ENCODE data around the gene EEFSEC.

Gene EEFSEC

DNA sequence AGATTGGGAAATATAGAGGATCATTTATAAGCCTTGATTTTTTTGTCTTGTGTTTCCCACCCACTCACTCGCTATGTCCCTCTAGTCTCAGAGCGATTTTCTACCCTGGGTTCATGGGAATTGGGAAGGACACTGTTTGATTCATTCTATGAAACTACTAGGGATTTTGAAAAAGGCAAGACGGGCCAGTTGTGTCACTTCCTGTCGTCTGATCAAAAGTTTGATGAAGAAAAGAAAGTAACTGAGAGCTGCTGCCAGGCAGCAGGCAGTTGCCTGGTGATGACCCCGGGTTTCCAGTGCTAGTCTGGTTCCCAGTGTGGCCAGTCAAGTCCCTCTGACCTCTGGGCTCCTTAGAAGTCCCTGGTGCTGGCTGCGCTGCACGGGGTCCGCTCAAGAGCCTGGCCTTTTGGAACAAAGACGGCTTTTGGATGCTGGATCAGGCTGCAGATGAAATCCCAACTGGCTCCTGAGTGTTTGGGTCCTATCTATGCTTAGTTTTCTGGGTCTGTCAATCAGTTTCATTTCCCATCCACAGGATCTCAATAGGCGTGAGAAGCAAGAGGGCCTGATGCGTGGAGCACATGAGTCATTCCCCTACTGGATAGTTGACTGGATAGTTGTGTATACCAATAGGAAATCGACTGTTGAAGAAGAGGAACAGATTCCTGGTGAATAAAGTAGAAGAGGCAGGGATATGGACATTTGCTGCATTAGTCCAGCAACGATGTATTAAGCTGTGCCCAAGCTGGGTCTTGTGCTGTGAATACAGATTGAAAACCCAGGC is 89.7 kb downstream of the EEFSEC start:
- DNase-seq (ENCODE audit: low read depth) = peak; percentile 30

DNA sequence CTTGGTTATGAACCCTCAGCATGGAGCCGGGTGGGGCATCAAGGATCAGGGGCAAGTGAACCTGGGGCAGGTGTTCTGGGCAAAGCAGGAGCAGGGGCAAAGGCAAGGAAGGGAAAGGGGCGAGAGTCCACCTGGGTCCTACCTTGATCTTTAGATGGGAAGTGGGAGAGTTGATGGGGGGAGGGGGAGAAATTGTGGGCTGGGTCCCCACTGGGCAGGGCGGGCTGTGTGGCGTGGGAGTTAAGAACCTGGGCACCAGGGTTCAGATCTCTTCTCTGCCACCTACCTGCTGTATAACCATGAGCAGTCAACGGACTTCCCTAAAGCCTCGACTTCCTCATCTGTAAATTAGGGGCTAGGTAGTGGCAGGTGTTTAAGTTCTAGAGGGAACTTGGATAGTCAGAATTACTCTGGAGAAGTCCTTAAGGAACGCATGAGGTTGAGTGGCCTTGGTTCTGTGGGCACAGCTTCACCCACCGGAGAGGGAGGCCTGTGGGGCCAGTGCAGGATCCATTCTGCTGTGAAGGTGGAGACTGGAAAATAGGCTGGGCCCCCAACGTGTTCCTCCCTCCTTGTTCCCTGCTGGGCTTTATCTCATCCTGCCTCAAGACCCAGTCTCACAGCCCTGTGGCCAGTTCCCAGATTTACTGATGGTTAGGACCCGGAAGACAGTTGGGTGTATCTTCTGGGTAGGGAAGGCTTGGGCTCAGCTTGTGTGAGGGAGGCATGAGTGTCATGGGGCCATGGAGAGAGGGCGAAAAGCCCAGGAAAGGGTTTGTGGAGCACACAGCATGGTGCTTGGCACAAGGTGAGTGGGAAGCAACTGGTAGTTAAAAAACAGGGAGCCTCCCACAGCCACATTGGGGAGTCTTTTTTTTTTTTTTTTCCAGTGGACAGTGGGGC is 90.6 kb downstream of the EEFSEC start:
- DNase-seq (ENCODE audit: low read depth) = no peak

DNA sequence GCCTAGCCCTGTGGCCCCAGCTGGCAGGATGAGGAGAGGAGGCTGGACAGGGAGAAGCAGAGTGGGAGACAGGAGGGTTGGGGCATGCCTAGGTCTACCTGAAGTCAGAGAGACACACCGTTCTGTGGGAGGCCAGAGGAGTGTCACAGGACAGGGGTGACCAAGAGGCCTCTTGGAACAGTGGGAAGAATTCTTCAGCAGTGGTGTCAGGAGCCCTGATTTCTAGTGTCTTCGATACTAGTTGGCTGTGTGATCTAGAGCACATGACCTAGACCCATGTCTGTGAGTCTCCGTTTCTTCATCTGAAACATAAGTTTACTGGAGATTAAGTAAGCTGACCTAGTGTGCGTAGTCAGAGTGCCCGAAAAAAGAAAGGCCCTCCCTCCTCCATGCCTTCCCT is 92.2 kb downstream of the EEFSEC start:
- DNase-seq (ENCODE audit: low read depth) = no peak

DNA sequence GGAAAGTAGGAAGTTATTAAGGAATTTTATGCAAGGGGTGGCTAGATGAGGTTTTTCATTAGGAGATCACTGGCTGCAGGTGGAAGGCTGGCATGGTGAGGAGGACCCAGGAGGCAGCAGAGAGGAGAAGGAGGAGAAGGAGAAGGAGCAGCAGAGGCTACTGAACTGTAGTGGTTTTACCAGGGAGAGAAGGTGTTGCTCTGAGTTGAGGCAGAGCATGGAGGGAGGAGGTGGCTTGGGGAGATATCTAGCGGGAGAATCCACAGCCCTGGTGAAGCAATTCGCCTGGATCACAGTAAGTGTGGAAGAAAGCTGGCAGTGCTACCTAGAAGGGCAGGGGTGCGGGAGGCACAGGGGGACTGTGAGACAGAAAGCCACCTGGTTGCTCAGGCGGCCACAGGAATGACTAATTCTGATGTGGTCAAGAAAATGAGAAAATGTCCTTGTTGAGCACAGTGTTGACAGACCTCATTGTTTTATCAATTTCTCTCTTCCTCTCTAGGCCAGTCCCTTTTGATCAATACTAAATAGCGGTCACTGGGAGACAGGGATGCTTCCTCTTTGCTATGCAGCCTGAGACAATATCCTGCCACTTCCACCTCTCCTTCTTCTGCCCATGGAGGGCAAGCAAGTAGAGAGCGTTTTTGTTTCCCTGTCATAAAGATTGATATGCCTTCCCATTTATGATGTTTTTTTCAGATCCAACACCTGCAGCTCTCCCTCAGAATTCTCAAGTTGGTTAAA is 94.6 kb downstream of the EEFSEC start:
- DNase-seq (ENCODE audit: low read depth) = no peak

DNA sequence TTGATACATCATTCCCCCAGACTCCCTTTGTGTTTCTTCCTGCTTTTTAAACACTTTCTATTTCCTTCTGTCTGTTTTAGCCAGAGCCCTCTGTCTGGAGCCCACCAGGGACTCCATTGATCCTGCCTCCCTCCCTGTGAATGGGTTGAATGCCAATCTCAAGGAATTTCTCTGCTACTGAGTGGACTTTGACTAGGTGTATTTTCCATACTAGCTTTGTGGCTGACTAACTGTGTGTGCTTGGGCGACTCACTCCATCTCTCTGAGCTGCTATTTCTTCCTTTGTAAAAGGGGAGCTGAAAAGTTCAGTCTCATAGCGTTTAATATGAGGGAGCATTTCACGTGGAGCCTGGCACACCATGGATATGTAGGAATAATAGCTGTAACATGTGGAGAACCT is 98.8 kb downstream of the EEFSEC start:
- DNase-seq (ENCODE audit: low read depth) = no peak

DNA sequence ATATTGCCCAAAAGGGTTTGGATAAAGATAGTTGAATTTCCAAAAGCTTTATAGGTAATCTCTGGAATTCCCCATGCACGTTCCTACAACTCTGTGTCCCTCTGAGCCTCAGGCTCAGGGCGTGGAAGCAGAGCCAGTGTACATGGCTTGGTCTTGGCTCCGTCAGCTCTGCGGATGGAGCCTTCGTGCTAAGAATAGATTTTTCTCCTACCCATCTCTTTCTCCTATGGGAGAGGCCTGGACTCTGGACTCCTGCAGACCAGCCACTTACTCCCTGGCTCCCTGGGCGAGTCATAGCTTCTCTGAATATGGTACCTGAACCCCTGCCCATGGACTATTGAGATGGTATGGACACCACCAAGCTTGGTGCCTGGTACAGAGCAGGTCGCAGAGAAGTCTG is 99.9 kb downstream of the EEFSEC start:
- no peak for DNase-seq (ENCODE audit: low read depth)

DNA sequence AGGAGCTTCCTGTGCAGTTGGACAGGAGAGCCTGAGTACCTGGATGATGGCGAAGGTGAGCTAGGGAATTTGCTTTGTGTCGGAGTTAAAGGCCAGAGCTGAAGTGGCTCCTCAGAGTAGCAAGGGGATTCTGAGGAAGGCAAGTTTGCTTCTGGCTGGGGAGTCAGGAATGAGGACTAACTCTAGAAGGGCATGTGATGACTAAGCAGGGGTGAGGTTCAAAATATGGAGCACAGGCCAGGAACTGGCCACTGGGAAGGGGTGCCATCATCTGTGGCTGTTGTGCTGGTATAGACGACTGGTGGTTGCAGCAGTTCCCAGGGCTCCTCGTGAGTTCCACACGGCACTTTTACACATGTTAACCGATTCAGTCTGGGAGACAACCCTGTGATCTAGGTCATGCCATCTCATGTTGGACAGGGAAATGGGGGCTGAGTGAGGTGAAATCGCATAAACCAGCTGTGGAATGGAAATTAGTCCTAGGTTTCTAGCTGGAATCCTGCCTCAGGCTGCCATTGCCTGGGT is 100.8 kb downstream of the EEFSEC start:
- DNase-seq (ENCODE audit: low read depth) = peak; percentile 24

DNA sequence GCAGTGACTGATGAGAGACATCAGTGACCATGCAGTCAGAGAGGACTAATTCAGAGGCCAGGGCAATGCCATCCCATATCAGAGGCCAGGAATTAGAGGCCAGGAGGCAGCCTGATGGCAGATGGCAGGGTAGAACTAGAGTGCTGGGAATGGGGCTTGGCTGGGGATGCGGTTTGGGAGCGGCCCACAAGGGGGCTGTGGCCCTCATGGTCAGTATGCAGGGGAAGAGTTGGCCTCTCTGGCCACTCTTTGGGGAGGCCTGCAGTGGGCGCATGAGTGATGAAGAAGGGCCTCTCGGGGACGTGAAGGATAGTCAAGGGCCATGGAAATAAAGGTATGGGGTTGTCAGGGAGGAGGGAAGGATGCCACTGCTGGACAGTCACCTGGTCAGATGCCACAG is 101.7 kb downstream of the EEFSEC start:
- DNase-seq (ENCODE audit: low read depth) = no peak

DNA sequence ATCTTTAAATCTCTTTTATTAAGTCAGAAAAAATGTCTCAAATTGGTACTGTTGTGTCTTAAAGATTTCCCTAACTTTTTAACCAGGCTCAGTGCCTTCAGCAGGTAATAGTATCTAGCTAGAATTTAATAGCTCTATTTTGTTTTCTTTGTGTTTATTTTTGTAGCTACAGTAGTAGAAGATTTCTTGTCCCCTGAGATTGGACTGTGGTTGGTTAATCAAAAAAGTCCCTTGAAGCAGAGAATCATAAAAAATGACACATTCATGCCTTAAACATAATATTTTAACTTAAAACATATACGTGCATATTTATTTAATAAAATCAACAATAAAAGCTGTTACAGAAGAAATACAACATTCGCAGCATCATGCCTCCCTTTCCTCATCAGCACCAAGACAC is 102.8 kb downstream of the EEFSEC start:
- DNase-seq (ENCODE audit: low read depth) = no peak

DNA sequence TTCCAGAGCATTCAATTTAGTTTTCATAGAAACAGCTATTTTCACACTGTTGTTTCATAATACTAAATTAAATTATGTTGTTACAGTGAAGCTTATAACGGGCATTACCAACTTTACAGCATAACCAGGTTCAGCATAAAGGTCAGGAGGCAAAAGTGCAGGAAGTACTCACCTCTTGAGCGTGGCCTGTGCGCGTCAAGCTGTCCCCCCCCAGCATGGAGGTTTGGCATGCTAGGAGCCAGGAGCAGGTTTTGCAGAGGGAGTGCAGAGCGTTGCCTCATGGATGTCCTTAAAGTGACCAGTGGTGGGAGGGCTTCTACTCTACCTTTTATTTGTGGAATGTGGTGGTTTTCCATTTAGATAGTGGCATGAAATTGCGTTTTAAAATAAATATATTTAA is 104.4 kb downstream of the EEFSEC start:
- no peak for DNase-seq (ENCODE audit: low read depth)

DNA sequence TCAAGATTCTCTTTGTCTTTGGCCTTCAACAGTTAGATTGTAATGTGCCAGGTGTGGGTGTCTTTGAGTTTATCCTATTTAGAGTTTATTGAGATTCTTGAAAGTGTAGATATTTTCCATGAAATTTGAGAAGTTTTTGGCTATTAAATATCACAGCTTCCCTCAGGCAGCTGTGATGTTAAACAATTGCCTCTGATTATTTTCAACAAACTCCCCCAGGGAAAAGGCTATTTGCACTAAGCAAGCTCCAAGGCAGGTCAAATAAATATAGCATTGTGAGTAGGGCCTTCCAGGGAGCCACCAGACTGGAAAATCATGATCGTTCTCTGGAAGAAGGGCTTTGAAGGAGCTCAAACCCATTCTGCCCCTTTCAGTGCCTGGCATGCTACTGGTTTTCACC is 107.0 kb downstream of the EEFSEC start:
- no peak for DNase-seq (ENCODE audit: low read depth)

DNA sequence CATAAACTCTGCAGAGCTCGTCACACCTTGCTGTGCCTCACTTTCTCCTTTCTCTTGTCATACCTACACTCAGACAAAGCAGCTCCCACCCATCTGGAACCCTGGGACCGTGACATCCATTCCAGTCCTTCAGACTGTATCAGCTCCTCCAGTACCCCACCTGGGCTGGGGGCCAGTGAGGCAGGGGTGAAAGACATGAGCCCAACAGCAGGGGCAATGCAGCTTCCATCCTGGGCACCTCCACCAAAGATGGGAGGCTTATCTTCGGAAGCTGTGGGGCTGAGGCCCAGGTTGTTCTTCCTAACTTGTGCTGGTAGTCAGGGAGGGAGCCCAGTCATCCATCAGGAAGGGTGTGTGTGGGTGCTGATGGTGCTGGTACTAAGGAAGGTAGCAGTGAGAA is 109.2 kb downstream of the EEFSEC start:
- no peak for DNase-seq (ENCODE audit: low read depth)

DNA sequence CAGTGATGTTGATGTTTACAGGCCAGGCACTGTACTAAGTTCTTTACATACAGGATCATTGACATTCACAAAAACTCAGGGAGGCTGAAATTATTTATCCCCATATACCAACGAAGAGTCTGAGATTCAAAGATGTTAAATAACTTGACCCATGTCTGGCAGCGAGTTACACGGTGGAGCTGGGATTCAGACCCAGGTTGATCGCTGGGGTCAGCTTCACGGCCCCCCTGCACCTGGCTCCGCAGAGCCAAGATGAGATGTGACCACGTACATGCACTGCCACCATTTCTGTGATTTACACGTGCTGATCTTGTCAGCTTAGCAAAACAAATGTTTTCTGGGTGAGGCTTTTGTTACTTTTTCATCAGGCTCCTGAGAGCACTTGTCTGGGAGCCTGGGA is 109.8 kb downstream of the EEFSEC start:
- no peak for DNase-seq (ENCODE audit: low read depth)

DNA sequence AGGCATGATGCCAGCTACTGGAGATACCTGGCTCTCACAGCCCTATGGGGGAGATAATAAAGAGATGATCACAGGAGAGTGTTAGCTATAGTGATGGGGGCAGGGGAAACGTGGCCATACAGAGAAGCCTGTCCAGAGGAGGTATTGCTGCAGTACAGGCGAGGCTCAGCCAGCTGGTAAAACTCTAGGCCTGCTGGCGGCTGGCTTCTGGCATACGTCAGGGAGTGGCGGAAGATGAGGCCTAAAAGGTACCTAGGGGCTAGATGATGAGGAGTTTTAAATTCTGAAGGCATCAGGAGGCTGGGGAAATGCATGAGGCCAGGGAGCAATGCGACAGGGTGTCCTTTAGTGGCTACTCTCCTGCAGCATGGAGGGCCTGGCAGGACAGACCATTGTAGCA is 110.7 kb downstream of the EEFSEC start:
- no peak for DNase-seq (ENCODE audit: low read depth)

DNA sequence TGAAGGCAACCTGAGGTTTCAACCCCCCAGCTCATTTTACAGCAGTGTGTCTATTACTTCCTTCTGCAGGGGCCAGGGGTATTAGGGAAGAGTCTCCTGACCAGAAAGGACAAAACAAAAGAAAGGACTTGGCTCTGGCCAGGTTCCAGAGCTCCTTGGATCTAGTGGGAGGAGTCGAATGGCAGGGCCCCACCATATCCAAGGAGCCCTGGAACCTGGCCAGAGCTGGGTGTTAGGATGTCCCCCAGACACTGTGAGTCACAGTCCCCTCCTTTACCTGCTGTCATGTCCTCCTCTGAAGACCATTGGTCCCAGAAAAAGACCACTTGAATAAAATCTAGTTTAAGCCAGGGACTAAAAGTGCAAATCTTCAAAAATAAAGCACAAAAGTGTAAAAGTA is 113.2 kb downstream of the EEFSEC start:
- DNase-seq (ENCODE audit: low read depth) = peak; percentile 19

DNA sequence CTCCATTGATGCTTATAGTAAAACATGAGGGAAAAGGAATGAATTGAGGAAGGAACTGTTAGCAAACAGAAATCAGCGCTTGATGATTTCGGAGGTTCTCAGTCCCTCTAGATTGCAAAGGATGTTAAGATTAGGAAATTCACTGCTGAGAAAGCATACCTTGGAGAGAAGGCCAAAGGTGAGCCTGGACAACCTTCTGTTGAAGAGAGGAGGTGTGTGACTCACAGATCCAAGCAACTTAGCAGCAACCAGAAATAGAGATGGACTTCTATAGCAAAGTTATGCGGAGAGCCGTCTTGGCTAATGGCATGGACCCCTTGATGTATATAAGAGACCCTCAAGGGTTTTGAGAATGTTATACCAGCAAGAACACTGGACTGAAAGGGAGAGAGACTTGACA is 114.3 kb downstream of the EEFSEC start:
- DNase-seq (ENCODE audit: low read depth) = no peak

DNA sequence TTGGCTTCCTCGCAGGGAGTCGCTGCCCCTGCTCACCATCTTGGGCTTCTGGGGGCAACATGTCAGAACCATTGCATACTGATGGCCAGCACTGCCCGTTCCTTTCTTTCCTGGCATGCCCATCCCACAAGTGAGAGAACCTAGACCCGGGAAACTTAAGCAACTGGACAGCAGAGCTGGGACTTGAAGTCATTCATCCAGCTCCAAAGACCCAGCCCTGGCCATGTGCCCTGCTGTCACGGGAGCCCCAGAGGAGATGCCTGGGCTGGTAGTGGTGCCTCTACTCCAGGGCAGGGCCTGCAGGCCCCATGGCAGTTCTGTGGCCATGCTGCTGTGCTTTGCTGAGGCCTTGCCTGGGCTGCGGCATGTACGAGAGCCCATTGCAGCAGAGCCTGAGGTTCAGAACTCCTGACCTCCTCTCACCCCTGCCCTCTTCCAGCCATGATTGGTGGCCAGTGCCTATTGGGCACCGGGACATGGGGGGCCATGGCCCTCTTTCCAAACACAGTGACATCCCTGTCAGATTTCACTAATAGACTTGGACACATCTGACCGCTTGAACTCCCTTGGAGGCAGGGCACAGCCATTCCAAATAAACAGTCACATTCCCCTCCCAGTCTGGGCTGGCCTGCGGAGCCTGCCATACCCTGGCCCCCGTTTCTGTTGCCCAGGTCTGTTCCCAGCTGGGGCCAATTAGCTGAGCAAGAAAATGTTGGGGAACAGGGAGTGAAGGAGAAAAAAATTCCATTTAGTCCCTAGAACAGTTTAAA is 115.9 kb downstream of the EEFSEC start:
- no peak for DNase-seq (ENCODE audit: low read depth)

DNA sequence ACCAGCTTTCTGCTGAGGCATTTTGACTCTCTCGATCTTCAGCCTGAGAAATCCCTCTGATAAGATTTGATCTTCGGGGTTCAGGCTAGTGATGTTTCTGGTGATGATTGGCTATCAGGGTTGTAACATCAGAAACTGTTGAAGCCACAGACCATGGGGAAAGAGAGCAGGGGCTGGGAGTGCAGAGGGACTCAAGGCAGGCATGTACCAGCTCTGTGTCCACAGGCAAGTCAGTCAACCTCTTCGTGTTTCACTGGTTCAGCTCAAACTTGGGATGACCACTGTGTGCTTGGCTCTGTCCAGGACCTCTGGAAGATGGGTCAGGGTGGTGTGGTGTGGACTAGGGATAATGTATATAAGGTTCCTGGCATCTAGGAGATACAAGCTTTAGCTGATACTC is 116.5 kb downstream of the EEFSEC start:
- DNase-seq (ENCODE audit: low read depth) = no peak

DNA sequence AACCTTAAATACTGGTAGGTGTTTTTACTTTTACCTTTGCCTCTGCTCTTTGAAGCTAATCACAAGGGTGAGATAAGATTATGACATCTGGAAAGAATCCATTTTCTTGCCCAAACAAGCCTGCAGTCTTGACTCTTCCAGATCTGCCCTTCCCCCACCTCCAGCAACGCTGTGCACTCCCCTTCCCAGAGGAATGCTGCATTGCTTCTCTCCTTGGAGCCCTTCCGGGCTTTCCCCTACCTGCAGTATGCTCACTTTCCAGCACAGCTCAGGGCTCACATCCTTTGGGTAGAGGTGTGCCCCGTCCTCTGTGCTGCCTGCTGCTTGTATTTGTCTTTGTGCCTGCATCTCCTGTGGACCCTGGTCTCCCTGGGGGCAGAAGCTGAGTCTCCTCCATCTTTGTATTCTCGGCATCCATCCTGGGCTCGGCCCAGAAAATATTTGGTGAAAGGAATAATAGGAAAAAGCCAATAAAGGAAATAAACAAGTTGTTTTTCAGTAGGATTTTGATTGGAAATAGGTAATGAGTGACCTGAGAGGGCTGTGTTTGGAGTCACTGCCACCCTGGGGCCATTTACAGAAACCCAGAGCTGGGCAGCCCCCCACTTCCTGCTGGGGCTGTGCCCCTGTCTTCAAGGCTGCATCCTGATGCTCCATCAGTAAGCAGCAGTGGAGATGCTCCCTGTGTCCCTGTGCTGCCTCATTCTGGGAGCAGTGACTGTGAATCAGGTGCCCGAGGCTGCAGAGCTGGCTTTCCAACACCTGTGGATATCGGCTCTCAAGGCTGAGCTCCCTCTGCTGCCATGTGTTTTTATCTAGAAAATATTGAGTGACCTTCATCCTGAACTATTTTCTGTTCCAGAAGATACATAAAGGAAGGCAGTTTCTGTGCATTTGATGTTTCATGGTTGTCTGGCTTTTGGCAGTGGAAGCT is 117.5 kb downstream of the EEFSEC start:
- no peak for DNase-seq (ENCODE audit: low read depth)

DNA sequence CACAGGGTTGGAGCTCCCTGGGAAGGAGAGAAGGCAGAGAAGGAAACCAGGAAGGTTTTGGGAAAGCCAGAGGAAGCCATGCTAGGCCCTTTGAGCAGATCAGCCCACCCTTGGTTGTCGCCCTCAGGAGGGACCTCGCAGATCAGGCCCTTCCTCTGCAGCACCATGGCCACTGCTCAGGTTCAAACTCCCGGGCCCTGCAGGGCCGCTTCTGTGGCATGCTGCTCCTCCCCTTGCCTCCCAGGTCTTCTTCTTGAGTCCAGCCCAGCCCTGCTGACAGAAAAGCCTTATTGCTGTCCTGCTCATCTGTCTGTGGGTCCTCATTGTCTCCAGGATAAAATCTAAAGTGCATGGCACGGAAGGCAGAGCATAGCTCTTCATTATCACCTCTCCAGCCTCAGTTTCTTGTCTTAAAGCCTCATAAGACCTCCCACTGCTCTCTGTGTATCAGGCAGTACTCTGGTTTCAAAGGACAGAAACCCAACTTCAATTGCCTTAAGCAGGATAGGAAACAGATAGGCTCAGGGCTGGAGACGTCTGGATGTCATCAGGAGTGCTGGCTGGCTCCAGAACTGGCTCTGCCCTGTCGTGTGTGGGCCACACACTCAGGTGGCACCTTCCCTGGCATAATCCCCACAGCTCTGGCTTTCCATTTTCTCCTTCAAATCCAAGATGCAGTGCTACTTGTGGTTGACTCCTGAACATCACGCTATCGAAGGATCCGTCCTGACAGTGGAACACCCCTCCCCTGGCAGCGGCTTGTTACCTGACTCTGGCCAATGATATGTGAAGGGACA is 118.5 kb downstream of the EEFSEC start:
- DNase-seq (ENCODE audit: low read depth) = no peak
